OCI-M2 (cell line): Measurements from ENCODE around the gene APOA1.
"Not testable (repeated sequence)": the region's sequence is repeated elsewhere in the genome, so short reads cannot be mapped to it uniquely, and the experiment has no call there.

Experiments
- DNase-seq: peaks from one replicate; lab custom pipeline; 2025; ENCODE audit not compliant: unreplicated experiment; lab: John Stamatoyannopoulos, UW

APOA1 gene

DNA sequence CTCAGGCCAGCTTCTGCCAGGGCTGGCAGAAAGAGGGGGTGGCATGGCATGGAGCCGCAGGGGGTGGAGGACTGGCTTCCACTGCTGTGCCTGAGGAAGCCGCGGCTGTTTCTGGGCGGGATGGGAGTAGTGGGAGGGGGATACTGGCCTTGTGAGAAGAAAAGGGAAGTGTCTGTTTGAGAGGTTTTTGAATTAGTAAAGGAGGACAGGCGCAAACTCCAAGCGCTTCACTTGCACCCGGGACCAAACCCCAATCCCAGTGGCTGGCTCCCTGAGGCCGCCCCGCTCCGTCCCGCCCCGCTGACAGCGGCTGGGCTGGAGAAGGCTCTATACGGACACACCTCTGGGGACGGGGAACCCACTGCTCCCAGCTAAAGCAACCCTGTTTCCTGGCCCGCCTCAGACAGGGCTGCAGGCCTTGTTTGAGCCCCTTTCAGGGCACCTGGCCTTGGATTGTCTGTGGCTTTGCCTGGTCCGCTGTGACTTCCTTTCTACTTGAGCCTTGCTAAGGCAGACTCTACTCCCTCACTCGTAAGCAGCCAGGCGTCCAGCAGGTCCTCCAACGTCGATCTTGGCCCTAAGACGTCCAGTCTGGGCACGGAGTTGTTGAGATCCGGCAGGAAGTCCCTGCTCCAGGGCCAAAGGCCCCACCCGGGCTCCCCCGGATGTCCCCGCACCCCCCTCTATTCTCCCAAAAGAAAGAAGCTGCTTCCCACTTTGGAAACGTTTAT, 2.2 kb downstream of the APOA1 start:
- no peak for DNase-seq

- not testable (repeated sequence) for DNase-seq
These were observed 2.8 kb downstream of the APOA1 start for GRCh38 chr11:116834535-116835041.

- no peak for DNase-seq
These were observed 3.4 kb downstream of the APOA1 start for GRCh38 chr11:116833816-116834534.

DNA sequence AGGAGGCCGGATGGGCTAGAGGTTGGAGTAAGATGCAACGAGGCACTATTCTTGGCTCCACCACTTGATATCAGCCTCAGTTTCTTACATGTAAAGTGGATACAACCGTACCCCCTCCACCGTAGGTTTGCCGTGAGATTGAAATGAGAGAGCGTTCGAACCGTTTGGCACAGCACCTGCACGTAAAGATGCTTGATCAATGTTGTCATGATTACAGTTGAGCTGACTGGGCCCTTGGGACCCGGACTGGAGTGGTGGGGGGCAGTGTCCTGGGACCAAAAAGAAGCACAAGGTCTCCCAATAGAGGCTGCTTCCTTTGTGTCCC, 4.0 kb downstream of the APOA1 start:
- no peak for DNase-seq

DNA sequence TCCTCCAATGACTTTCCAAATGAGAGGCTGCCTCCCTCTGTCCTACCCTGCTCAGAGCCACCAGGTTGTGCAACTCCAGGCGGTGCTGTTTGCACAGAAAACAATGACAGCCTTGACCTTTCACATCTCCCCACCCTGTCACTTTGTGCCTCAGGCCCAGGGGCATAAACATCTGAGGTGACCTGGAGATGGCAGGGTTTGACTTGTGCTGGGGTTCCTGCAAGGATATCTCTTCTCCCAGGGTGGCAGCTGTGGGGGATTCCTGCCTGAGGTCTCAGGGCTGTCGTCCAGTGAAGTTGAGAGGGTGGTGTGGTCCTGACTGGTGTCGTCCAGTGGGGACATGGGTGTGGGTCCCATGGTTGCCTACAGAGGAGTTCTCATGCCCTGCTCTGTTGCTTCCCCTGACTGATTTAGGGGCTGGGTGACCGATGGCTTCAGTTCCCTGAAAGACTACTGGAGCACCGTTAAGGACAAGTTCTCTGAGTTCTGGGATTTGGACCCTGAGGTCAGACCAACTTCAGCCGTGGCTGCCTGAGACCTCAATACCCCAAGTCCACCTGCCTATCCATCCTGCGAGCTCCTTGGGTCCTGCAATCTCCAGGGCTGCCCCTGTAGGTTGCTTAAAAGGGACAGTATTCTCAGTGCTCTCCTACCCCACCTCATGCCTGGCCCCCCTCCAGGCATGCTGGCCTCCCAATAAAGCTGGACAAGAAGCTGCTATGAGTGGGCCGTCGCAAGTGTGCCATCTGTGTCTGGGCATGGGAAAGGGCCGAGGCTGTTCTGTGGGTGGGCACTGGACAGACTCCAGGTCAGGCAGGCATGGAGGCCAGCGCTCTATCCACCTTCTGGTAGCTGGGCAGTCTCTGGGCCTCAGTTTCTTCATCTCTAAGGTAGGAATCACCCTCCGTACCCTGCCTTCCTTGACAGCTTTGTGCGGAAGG, 4.8 kb downstream of the APOA1 start:
- no peak for DNase-seq

DNA sequence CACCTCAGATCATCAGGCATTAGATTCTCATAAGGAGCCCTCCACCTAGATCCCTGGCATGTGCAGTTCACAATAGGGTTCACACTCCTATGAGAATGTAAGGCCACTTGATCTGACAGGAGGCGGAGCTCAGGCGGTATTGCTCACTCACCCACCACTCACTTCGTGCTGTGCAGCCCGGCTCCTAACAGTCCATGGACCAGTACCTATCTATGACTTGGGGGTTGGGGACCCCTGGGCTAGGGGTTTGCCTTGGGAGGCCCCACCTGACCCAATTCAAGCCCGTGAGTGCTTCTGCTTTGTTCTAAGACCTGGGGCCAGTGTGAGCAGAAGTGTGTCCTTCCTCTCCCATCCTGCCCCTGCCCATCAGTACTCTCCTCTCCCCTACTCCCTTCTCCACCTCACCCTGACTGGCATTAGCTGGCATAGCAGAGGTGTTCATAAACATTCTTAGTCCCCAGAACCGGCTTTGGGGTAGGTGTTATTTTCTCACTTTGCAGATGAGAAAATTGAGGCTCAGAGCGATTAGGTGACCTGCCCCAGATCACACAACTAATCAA, 5.6 kb downstream of the APOA1 start:
- no peak for DNase-seq

GRCh38 chr11:116830184-116830912, 7.1 kb downstream of the APOA1 start:
- no peak for DNase-seq

DNA sequence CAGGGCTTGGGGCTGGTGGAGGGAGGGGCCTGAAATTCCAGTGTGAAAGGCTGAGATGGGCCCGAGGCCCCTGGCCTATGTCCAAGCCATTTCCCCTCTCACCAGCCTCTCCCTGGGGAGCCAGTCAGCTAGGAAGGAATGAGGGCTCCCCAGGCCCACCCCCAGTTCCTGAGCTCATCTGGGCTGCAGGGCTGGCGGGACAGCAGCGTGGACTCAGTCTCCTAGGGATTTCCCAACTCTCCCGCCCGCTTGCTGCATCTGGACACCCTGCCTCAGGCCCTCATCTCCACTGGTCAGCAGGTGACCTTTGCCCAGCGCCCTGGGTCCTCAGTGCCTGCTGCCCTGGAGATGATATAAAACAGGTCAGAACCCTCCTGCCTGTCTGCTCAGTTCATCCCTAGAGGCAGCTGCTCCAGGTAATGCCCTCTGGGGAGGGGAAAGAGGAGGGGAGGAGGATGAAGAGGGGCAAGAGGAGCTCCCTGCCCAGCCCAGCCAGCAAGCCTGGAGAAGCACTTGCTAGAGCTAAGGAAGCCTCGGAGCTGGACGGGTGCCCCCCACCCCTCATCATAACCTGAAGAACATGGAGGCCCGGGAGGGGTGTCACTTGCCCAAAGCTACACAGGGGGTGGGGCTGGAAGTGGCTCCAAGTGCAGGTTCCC, 7.8 kb downstream of the APOA1 start, which contains the start of gene APOC3:
Gene APOC3 (plus strand): TSS at position 383 of the 659 bp plus-strand sequence. CDS start 676 bp downstream, outside the sequence.
- no peak for DNase-seq

- no peak for DNase-seq
These were observed 8.5 kb downstream of the APOA1 start for GRCh38 chr11:116828632-116829524.

- no peak for DNase-seq
These were observed 10.0 kb downstream of the APOA1 start for GRCh38 chr11:116827461-116827860.

DNA sequence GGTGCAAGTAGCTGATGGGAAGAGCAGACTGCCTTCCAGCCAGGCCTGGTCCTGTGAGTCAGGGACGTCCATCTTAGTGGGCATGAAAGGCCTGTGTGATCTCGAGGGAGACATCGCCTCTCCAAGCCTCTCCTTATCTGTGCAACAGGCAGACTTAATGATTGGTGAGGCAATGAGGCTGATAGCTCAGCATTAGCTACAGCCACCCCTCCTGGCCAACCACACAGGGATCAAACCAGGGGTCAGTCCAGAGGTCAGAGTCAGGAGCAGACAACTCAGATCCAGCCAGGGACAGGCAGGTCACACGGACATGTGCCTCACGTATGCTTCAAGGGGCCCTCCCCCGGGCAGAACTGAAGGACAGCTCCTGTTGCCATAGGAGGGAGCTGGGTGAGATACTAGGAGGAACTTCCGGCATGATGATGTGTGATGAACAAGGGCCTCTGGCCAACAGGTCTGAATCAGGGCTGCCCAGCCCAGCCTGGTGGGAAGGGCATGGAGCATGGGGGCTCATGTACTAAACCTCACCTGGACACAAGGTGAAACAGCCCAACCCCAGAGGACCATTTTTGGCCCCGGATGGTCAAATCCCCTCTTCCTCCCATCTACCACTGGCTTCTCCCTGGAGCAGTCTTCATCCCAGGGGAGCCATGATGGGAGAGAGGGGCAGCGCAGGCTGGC, 10.5 kb downstream of the APOA1 start:
- no peak for DNase-seq

- no peak for DNase-seq
These were observed 11.3 kb downstream of the APOA1 start for GRCh38 chr11:116825854-116826750.

GRCh38 chr11:116825434-116825833, 12.0 kb downstream of the APOA1 start:
- no peak for DNase-seq

- DNase-seq: no peak
These were observed 14.2 kb downstream of the APOA1 start, which contains the start of gene APOA4 for GRCh38 chr11:116823031-116823843. APOA4 (minus strand) TSS chr11:116823304; CDS start chr11:116823191, 113 bp downstream.

DNA sequence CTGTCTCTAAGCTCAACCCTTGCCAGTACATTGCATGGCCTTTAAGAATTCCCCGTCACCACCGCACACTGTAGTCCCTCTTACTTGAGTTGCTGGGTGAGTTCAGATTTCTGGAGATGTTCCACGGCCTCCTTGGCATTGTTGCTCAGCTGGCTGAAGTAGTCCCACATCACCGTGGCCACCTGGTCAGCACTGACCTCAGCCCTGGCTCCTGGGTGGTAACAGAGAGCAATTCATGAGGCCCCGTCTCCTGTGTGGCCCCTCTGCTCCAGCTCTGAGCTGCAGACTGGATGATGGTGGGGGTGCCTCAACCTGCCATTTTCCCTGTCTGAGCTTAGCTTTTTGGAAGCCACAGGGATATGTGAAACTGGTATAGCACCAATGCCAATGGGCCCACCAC, 14.8 kb downstream of the APOA1 start:
- no peak for DNase-seq
